ENCODE results near the gene RHOA.

DNA sequence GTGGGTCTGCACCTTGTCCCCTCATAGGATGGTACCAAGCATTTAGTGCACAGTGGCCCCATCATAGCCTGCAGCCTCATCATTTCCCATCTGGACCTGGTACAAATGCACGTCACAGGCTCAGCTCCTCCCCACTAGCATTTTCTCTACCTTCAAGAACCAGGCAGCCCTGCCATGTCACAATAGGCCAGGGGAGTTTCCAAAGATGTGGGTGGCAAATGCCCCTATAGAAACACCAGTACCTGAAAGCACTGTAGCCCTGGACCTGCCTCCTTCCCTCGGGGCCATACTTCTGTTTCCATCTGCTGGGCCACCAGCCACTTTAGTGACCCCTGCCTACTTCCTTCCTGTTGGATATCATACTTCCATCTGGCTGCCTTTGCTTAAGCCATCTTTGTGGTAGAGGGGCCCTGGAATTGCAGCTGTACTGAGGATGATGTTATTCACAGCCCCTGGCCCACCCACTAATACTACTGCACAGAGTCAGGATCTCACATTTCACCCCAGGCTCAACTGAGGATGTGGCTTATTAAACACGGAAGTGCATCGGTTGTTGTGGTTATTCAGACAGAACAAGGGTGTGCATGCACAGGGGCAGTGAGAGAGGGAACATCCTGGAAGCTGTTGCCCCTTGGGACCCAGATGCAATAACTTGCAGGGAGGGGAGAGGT is 4.3 kb upstream of the RHOA start:
- TF ChIP-seq EZH2 (IDR thresholded peaks at IDR 0.05; ENCODE audit: insufficient read depth, poor library complexity, severe bottlenecking) (no peak), EZH2phosphoT487 (IDR thresholded peaks at IDR 0.05; ENCODE audit: insufficient read depth, low read depth) (no peak)
